ENCODE measurements around the gene TMEM43.

DNA sequence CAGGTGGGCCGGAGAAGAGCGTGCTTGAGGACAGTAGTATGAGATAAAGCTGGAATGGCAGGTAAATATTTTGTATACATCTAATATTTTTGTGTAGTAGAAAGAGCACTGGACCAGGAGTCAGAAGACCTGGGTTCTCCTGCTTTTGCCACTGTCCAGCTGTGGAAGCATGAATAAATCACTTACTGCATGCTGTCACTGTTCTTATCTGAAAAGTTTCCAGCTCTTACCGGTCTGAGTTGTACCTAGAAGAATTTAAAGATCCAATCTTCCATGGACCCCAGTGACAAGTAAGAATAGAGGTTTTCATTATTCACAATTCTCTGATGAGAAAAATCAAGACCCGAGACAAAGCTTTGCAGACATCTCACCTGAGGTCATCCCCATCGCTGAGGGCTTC, 47.6 kb downstream of the TMEM43 start:
- no peak for TF ChIP-seq CTCF (IDR thresholded peaks at IDR 0.05 in 2 of 3, conservative IDR thresholded peaks at IDR 0.05 in 1 of 3; ENCODE audit: control insufficient read depth in 2 of 3, extremely low read depth in 1 of 3, insufficient read depth in 1 of 3, low read depth in 3 of 3, low read length in 3 of 3)
- no peak for TF ChIP-seq KDM1A (IDR thresholded peaks at IDR 0.05; ENCODE audit: borderline replicate concordance)
- no peak for TF ChIP-seq RFX5 (IDR thresholded peaks at IDR 0.05; ENCODE audit: low read depth, low read length)
- TF ChIP-seq BACH1 (IDR thresholded peaks at IDR 0.05; ENCODE audit: borderline replicate concordance): no peak
- TF ChIP-seq ELK1 (IDR thresholded peaks at IDR 0.05; ENCODE audit: low read depth, low read length): no peak
- TF ChIP-seq NR2C2 (IDR thresholded peaks at IDR 0.05; ENCODE audit: borderline replicate concordance, control insufficient read depth, insufficient read length, low read depth): no peak
